Stimulated activated naive CD8-positive, alpha-beta T cell treated with anti-CD3 and anti-CD28 coated beads, Interleukin-15, amount 100 ng/mL, for 72 hours (primary cell): ENCODE measurements around the gene ZBTB40.

Source experiments
- ATAC-seq: fragments of 150-1000 bp; cut with Tn5 transposase; 2 replicates; pipeline ENCODE4 v1.10.0; 2021; ENCODE audit warnings: mild to moderate bottlenecking, moderate library complexity
- DNase-seq, 2 donors: peaks; one replicate each; pipeline ENCODE4 v3.0.0; 2021 to 2022
- H3K27ac Mint-ChIP-seq, 2 donors: one replicate each; pipeline ENCODE4 v1.8.0; 2022; ENCODE audit warnings: mild to moderate bottlenecking in 2 of 2, mixed read lengths in 2 of 2, moderate library complexity in 2 of 2
- H3K27me3 Mint-ChIP-seq: one replicate; pipeline ENCODE4 v1.8.0; 2022; ENCODE audit warnings: mixed read lengths
- H3K4me1 Mint-ChIP-seq: one replicate; pipeline ENCODE4 v1.8.0; 2022; ENCODE audit warnings: mild to moderate bottlenecking, mixed read lengths
- H3K4me3 Mint-ChIP-seq, 2 donors: one replicate each; pipeline ENCODE4 v1.8.0; 2022; ENCODE audit warnings: mild to moderate bottlenecking in 2 of 2, mixed read lengths in 2 of 2, moderate library complexity in 1 of 2
- H3K9me3 Mint-ChIP-seq, 2 donors: one replicate each; pipeline ENCODE4 v1.8.0; 2022; ENCODE audit warnings: mixed read lengths in 2 of 2

The ZBTB40 gene

DNA sequence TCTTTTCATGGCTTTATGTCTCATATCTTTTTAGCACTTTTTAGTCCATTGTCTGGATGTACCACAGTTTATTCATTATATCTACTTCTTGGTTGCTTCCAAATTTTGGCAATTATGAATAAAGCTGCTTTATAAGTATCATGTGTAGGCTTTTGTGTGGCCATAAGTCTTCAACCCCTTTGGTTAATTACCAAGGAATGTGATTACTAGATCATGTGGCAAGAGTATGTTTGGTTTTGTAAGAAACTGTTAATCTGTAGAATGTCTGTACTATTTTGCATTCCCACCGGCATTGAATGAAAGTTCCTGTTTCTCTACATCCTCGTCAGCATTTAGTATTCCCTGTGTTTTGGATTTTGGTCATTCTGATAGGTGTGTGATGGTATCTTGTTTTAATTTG is 31.5 kb downstream of the ZBTB40 start:
- Mint-ChIP-seq H3K4me1 (peaks cover 31% of the 10 kb centered on the region), H3K9me3 (peaks cover 9 to 19% of the 10 kb centered on the region in 2 donors), H3K27ac (no peak overlapping the region), H3K4me3 (no peak overlapping the region), H3K27me3 (no peaks in the 10 kb centered on the region)
- no peak for ATAC-seq
- no peak for DNase-seq

DNA sequence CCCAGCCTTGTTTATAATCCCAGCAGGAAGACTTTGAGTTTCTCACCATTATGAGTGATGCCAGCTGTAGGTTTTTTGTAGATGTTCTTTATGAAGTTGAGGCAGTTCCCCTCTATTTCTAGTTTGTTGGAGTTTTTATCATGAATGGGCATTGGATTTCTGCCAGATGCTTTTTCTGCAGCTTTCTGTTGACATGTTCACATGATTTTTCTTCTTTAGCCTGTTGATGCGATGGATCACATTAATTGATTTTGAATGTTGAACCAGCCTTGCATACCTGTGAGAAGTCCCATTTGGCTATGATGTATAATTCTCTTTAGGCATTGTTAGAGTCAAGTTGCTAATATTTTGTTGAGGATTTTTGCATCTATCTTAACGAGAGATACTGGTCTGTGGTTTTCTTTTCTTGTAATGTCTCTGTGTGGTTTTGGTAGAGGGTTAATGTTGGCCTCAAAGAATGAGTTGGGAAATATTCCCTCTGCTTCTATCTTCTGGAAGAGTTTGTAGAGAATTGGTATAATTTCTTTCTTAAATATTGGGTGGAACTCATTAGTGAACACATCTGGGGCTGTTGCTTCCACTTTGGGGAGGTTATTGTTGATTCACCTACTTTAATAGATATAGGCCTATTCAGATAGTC is 33.2 kb downstream of the ZBTB40 start:
- H3K4me1 Mint-ChIP-seq = peaks cover 31% of the 10 kb centered on the region
- H3K27ac Mint-ChIP-seq = no peak overlapping the region
- peaks cover 9 to 14% of the 10 kb centered on the region in 2 donors for H3K9me3 Mint-ChIP-seq
- H3K27me3 Mint-ChIP-seq = no peaks in the 10 kb centered on the region
- peak overlapping the region in 1 of 2 donors; percentile 2 for H3K4me3 Mint-ChIP-seq
- no peak for ATAC-seq
- no peak for DNase-seq

DNA sequence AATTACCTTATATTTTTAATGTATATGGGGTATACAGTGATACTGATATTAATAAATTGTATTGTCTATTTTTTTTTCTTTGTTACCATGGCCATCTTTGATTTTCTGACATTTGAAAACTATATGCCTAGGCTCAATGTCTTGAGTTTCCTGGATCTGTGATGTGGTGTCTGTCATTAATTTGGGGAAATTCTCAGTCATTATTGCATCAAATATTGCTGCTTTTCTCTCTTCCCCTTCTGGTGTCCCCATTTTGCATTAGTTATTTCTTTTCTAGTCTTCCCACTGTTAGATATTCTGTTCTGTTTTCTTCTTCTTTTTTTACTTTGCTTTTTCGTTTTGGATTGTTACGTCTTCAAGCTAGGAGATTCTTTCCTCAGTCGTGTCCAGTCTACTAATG is 33.8 kb downstream of the ZBTB40 start:
- no peak overlapping the region for H3K4me3 Mint-ChIP-seq
- H3K27me3 Mint-ChIP-seq = no peaks in the 10 kb centered on the region
- no peak for DNase-seq
- peaks cover 28% of the 10 kb centered on the region for H3K4me1 Mint-ChIP-seq
- peaks cover 9 to 14% of the 10 kb centered on the region in 2 donors for H3K9me3 Mint-ChIP-seq
- H3K27ac Mint-ChIP-seq = no peak overlapping the region
- ATAC-seq = no peak

DNA sequence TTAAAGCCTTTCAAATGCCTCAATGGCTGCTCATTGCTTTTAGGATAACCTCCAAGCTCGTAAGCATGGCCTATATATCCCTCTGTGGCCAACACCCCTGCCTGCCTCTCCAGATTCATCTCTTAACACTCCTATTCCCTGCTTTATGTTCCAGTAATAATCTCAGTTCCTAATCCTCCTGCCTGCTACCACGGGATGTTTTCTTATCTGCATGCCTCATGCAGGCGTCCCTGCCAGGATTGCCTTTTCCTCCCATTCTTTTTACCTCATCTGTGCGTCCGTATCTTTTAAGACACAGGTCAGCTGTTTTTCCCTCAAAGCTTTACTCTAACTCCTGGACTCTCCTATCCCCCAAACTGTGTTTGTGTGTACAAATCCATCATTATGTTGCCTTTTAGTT is 36.1 kb downstream of the ZBTB40 start:
- no peak overlapping the region for H3K27ac Mint-ChIP-seq
- H3K4me3 Mint-ChIP-seq = no peak overlapping the region
- H3K9me3 Mint-ChIP-seq = peaks cover 9 to 14% of the 10 kb centered on the region in 2 donors
- H3K27me3 Mint-ChIP-seq = no peaks in the 10 kb centered on the region
- no peak for DNase-seq
- no peak for ATAC-seq
- peaks cover 17% of the 10 kb centered on the region for H3K4me1 Mint-ChIP-seq

DNA sequence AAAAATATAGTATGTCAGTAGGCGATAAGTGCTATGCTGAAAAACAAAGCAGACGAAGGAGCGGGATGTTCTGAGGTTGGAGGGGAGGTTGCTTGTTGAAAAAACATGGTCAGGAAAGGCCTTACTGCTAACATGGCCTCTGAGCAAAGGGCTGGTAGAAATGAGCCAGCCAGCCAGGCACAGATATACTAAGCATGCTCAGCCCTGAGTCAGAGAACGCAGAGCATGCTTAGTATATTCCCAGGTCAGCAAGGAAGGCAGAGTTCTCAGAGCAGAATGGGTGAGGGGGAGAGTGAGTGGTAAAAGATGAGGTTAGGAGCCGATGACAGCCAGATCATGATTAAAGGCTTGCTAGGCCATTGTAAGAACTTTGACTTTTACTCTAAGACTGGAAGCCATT is 36.7 kb downstream of the ZBTB40 start:
- Mint-ChIP-seq H3K27me3 (no peaks in the 10 kb centered on the region), H3K27ac (no peak overlapping the region), H3K4me1 (peaks cover 17% of the 10 kb centered on the region), H3K4me3 (no peak overlapping the region), H3K9me3 (peaks cover 6 to 10% of the 10 kb centered on the region in 2 donors)
- ATAC-seq = no peak
- no peak for DNase-seq

DNA sequence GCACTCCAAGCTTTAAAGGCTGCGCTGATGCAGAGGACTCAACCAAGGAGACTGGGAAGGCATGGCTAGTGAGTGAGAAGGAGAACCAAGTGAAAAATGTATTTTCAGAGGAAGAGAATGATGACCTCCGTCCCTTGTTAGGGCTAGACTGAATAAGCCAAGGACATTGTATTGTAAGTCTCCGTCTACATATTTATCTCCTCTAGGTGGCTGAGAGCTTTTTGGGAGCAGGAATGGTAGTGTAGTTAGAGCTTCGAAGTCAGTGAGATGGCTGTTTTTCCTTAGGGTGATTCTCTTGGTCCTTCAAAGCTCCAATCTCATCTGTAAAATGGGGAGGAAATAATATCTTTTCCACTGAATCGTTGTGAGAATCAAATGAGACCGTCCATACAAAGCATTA is 37.6 kb downstream of the ZBTB40 start:
- Mint-ChIP-seq H3K27me3 (no peaks in the 10 kb centered on the region), H3K9me3 (peaks cover 0 to 4% of the 10 kb centered on the region in 2 donors), H3K4me1 (peaks cover 16% of the 10 kb centered on the region), H3K27ac (no peak overlapping the region), H3K4me3 (no peak overlapping the region)
- DNase-seq (no peak), ATAC-seq (no peak)

DNA sequence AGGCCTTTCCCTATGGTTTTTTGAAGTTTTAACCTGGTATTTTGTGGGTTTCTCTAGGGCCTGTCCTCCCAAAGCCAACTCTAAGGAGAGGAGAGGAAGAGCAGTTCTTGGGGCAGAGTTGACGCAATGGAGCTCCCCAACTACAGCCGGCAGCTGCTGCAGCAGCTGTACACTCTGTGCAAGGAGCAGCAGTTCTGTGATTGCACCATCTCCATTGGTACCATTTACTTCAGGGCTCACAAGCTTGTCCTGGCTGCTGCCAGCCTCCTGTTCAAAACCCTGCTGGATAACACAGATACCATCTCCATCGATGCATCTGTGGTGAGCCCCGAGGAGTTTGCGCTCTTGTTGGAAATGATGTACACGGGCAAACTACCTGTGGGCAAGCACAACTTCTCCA is 38.2 kb downstream of the ZBTB40 start:
- ATAC-seq (no peak), DNase-seq (no peak)
- Mint-ChIP-seq H3K9me3 (no peaks in the 10 kb centered on the region), H3K27ac (no peak overlapping the region), H3K4me1 (peaks cover 11% of the 10 kb centered on the region), H3K4me3 (no peak overlapping the region), H3K27me3 (no peaks in the 10 kb centered on the region)

DNA sequence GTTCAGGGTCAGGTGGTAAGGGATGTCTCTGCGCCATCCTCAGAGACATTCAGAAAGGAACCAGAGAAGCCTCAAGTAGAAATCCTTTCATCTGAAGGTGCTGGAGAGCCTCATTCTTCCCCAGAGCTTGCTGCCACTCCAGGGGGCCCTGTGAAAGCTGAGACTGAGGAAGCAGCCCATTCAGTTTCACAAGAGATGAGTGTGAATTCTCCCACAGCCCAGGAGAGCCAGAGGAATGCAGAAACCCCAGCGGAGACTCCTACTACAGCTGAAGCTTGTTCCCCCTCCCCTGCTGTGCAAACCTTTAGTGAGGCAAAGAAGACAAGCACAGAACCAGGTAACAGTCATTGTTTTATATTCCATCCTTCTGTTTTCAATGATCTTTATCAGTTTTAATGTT is 38.7 kb downstream of the ZBTB40 start:
- H3K9me3 Mint-ChIP-seq = no peaks in the 10 kb centered on the region
- ATAC-seq (no peak), DNase-seq (no peak)
- H3K4me3 Mint-ChIP-seq = no peak overlapping the region
- H3K27ac Mint-ChIP-seq = no peak overlapping the region
- H3K27me3 Mint-ChIP-seq = no peaks in the 10 kb centered on the region
- peaks cover 6% of the 10 kb centered on the region for H3K4me1 Mint-ChIP-seq

DNA sequence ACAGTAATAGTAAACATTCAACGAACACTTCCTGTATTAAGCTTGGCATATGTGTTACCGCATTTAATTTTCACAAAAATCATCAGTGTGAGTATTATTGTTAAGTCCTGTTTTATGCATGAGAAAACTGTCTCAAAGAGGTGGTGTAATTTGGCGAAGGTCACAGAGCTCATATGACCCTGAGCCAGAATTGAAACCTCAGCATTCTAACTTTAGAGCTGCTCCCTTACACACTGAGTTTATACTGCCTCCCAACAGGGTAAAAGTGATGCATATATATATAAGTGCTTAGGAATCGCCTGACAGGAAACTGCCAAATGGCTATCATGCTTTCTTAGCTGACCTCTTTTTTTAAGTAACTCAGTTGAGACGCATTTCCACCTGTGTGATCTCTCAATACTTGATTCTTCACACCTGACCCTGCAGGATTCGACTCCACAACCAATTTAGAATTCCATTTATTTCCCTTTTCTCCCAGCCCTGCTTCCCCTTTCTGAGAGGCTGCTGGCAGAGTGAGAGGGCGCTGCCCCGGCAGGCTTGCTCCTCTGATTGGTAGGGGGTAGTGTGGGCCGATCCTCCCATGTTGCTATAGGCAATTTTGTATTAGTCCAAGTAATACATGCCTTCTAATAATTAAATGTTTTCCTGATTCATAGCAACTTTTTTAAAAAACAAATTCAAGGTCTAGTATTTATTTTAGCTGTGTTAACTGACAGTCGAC is 40.5 kb downstream of the ZBTB40 start:
- no peak overlapping the region for H3K4me3 Mint-ChIP-seq
- H3K27ac Mint-ChIP-seq = no peak overlapping the region
- H3K27me3 Mint-ChIP-seq = no peaks in the 10 kb centered on the region
- no peak for DNase-seq
- H3K9me3 Mint-ChIP-seq = no peaks in the 10 kb centered on the region
- no peak for ATAC-seq
- no peaks in the 10 kb centered on the region for H3K4me1 Mint-ChIP-seq

DNA sequence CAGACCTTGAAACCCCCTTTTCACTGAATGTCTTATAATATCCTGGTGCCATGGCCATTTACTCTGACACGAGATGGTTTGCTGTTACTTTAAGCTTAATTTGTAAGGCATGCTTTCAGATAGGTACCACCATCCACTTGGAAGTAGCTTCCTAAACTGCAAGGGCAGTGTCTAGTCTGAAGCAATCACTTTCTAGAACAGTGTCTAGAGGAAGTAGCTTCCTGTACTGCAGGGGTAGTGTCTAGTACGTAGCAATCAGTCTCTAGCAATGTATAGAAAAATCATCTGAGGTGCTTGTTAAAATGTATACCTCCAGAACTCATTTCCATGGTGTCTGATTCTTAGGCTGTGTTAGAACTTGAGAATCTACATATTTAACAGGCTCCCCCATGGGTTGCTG is 42.5 kb downstream of the ZBTB40 start:
- H3K4me1 Mint-ChIP-seq = no peaks in the 10 kb centered on the region
- H3K4me3 Mint-ChIP-seq = no peak overlapping the region
- DNase-seq = no peak
- no peak overlapping the region for H3K27ac Mint-ChIP-seq
- H3K27me3 Mint-ChIP-seq = no peaks in the 10 kb centered on the region
- ATAC-seq = no peak
- H3K9me3 Mint-ChIP-seq = no peaks in the 10 kb centered on the region

DNA sequence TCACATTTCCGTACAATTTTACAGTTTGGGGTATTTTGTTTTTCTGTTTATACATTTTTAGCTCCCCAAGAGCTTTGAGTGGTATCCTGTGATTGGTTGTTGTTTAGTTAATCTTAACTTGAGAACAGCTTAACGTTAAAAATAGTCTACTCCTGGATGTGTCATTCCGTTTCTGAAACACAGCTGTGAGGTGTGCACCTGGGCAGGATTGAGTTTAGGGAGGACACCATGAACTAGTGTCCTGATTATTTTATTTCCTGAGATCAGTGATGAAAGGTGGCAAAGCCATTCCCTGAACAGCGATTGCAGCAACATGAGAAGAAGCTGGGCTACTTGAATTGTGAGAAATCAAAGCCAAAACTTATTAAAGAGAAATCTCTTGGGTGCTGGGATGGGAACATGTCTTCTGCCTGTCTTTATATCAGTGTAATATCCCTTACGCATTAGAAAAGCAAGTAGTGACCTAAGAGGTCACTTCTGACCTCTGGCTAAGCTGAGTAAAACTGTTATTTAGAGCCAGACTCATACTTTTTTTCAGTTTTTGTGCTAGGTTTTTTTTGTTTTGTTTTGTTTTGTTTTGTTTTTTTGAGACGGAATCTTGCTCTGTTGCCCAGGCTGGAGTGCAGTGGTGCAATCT is 43.4 kb downstream of the ZBTB40 start:
- H3K9me3 Mint-ChIP-seq = no peaks in the 10 kb centered on the region
- no peak overlapping the region for H3K4me3 Mint-ChIP-seq
- DNase-seq = no peak
- peaks cover under 1% of the 10 kb centered on the region for H3K4me1 Mint-ChIP-seq
- H3K27ac Mint-ChIP-seq = no peak overlapping the region
- no peaks in the 10 kb centered on the region for H3K27me3 Mint-ChIP-seq
- ATAC-seq = no peak

DNA sequence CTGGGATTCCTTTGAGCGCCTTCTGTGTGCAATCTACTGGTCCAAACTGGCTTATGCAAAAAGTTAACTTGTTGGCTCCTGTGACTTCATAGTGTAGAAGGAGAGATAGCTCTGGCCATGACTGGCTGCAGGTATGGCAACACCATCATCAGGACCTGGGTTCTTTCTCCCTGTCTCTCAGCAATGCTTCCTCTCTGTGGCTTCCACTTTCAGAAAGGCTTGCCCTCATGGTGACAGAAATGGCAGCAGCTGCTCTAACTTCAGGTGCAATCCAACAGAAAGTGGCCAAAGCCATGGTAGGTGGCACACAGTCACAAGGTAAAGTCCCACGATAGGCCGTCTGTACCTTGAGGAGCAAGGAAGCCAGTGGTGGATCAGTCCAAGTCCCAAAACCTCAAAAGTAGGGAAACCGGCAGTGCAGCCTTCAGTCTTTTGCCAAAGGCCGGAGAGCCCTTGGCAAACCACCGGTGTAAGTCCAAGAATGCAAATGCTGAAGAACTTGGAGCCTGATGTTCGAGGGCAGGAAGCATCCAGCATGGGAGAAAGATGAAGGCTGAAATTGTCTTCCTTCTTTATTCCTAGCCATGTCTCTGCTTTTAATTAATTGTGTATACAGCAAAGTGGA is 45.0 kb downstream of the ZBTB40 start:
- ATAC-seq (no peak), DNase-seq (no peak)
- H3K9me3 Mint-ChIP-seq = no peaks in the 10 kb centered on the region
- no peak overlapping the region for H3K27ac Mint-ChIP-seq
- peaks cover 5% of the 10 kb centered on the region for H3K4me1 Mint-ChIP-seq
- H3K27me3 Mint-ChIP-seq = no peaks in the 10 kb centered on the region
- no peak overlapping the region for H3K4me3 Mint-ChIP-seq

DNA sequence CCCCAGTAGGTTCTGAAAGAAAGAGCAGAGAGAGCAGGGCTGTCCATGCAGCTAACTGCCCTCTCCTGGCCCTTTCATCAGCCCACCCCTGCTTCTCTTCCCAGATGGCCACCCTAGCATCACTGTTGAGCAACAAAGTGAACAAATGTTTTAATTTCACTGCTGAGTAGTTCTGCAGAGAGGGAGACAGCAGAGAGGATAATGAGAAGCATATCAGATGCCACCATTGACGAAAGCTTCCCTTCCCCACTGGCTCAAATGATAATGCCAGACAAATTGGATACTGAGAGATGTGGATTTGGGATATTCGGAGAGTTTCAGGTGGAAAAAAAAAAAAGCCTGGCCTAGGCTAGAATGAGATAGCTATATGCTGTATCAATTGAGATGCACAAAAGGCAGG is 46.8 kb downstream of the ZBTB40 start:
- Mint-ChIP-seq H3K27me3 (no peaks in the 10 kb centered on the region), H3K27ac (no peak overlapping the region), H3K4me1 (peaks cover 5% of the 10 kb centered on the region), H3K9me3 (no peaks in the 10 kb centered on the region), H3K4me3 (no peak overlapping the region)
- ATAC-seq = no peak
- DNase-seq = no peak

DNA sequence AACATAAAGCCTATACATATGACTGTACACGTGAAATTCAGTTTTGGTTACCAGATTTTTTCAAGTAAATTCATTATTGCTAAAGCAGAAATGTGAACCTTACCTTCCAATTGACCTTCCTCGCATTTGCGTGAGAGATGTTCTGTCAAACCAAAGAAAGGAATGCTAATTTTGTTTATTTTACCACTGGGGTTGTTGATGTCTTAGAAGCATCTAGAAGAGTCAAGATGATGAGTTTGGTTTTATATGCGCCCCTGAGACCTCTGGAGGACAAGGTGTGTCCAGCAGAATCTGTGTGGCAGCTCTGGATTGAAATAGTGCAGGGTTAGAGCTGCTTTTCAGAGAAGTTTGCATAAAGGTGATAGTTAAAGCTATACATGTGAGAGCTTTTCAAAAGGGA is 48.4 kb downstream of the ZBTB40 start:
- DNase-seq (no peak), ATAC-seq (no peak)
- H3K9me3 Mint-ChIP-seq = no peaks in the 10 kb centered on the region
- H3K27me3 Mint-ChIP-seq = no peaks in the 10 kb centered on the region
- no peak overlapping the region for H3K4me3 Mint-ChIP-seq
- peak overlapping the region in 1 of 2 donors; percentile 2 for H3K27ac Mint-ChIP-seq
- peaks cover 5% of the 10 kb centered on the region for H3K4me1 Mint-ChIP-seq

DNA sequence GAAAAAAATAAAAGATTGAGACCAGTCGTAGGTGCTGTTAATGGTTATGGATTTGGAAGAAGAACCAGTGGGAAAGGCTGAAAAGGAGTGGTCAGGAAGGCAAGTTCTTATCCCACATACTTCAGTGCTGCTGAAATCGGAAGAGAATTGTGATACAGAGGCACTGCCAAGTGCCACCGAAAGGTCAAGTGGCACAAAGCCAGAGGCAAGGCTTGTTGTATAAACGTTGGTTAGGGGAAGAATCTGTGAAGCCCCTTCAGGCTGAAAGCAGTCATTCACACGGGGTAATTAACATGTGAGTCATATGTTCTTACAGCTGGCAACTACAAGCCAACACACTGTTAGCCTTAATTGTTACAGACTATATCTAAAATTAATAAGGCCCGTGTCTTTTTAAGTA is 48.8 kb downstream of the ZBTB40 start:
- DNase-seq (no peak), ATAC-seq (no peak)
- peak overlapping the region in 1 of 2 donors; percentile 2 for H3K27ac Mint-ChIP-seq
- no peak overlapping the region for H3K4me3 Mint-ChIP-seq
- no peaks in the 10 kb centered on the region for H3K27me3 Mint-ChIP-seq
- H3K4me1 Mint-ChIP-seq = peaks cover 5% of the 10 kb centered on the region
- no peaks in the 10 kb centered on the region for H3K9me3 Mint-ChIP-seq

DNA sequence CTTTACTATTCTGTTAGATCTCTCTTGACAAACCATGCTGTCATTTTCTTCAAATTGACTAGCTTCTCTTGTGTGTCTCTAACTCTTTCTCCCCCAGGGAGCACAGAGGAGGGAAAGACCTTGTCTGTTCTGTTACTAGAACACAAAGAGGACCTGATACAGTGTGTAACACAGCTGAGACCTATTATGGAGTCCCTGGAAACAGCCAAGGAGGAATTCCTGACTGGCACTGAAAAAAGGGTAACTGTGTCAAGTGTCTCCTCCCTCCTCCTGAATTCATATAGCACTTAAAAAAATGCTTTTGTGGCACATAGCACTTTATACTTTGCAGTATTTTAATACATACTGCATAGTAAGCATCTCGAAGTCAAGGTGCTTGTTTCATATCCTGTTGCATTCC is 50.6 kb downstream of the ZBTB40 start:
- Mint-ChIP-seq H3K27me3 (no peaks in the 10 kb centered on the region), H3K27ac (no peak overlapping the region), H3K4me3 (no peak overlapping the region), H3K9me3 (no peaks in the 10 kb centered on the region), H3K4me1 (peaks cover 5% of the 10 kb centered on the region)
- no peak for DNase-seq
- no peak for ATAC-seq
